Lung (tissue), 12 donors: ENCODE results near the gene UNC45A. TPM values are rescaled to one million over a fixed set of nuclear protein-coding genes. Genes with fewer than 3 reads are reported as not detected.

Experiments
- ATAC-seq: fragments of 200-7000 bp; cut with Tn5 transposase; one replicate; pipeline ENCODE4 v1.9.1; 2020; ENCODE audit warnings: moderate number of reproducible peaks; ENCODE audit not compliant: insufficient read depth, low FRiP score
- DNase-seq, 3 donors: peaks; one replicate each; pipeline ENCODE4 v3.0.0-alpha.2; 2013 to 2017
- H3K27ac ChIP-seq, 2 donors: one replicate each; pipeline ENCODE4 v1.5.1; 2013; ENCODE audit warnings: mild to moderate bottlenecking in 2 of 2, moderate library complexity in 2 of 2, control low read depth in 1 of 2, inconsistent platforms in 1 of 2, low read depth in 1 of 2, low read length in 1 of 2
- H3K27me3 ChIP-seq, 3 donors: one replicate each; pipeline ENCODE4 v1.5.1; 2013; ENCODE audit warnings: low read length in 2 of 3; ENCODE audit not compliant: control insufficient read depth in 3 of 3, insufficient read depth in 3 of 3
- H3K36me3 ChIP-seq, 4 donors: one replicate each; pipeline ENCODE4 v1.5.1; 2013; ENCODE audit warnings: low read length in 4 of 4, mild to moderate bottlenecking in 1 of 4, moderate library complexity in 1 of 4; ENCODE audit not compliant: control insufficient read depth in 4 of 4, insufficient read depth in 4 of 4
- H3K4me1 ChIP-seq, 5 donors: one replicate each; pipeline ENCODE4 v1.5.1; 2013; ENCODE audit warnings: low read length in 5 of 5, mild to moderate bottlenecking in 2 of 5, moderate library complexity in 1 of 5; ENCODE audit not compliant: control insufficient read depth in 5 of 5, insufficient read depth in 5 of 5
- H3K4me3 ChIP-seq: one replicate; pipeline ENCODE4 v1.5.1; 2013; ENCODE audit warnings: mild to moderate bottlenecking, control low read depth, moderate library complexity
- H3K9ac ChIP-seq, 2 donors: one replicate each; pipeline ENCODE4 v1.5.1; 2013; ENCODE audit warnings: low read length in 2 of 2, control low read depth in 1 of 2; ENCODE audit not compliant: insufficient read depth in 1 of 2
- H3K9me3 ChIP-seq, 4 donors: one replicate each; pipeline ENCODE4 v1.5.1; 2013; ENCODE audit warnings: low read length in 3 of 4, mild to moderate bottlenecking in 1 of 4, moderate library complexity in 1 of 4; ENCODE audit not compliant: control insufficient read depth in 4 of 4, insufficient read depth in 3 of 4
- WGBS, 2 donors: extraction: QIAGEN DNeasy Blood & Tissue Kit; methylation state at CpG; one replicate each; pipeline ENCODE4 v1.1.7; 2013; 5-methylcytosine and 5-hydroxymethylcytosine counted together
- polyA plus RNA-seq, 2 donors: library from polyadenylated mRNA; stranded (reverse); fragments of 200-250 nt; gene quantifications; one replicate each; pipeline ENCODE4 v1.2.1, GENCODE V29; 2013
- total RNA-seq, 2 donors: library from RNA; depleted of rRNA in 1 of 2; stranded (reverse); fragments of >200 nt in 1 of 2; gene quantifications; one replicate each; pipeline ENCODE4 v1.2.1, GENCODE V29; 2014 to 2021
- TF ChIP-seq, protein P1 (sequence below): IDR thresholded peaks from 2 replicates; pipeline ENCODE4 v1.5.1; 2012; ENCODE audit warnings: mild to moderate bottlenecking; ENCODE audit errors: control extremely low read depth, extremely low read depth
- donor health status: control.
- donor health status: control.
- donor health status: Bipolar disorder and iron deficiency.
- donor health status: healthy.
- donor health status: DM: yes; HTN: yes; CAD: no.

Gene UNC45A
- total and polyA plus RNA-seq, 4 donors = 34.4 to 59.6 (median 53.3) TPM

DNA sequence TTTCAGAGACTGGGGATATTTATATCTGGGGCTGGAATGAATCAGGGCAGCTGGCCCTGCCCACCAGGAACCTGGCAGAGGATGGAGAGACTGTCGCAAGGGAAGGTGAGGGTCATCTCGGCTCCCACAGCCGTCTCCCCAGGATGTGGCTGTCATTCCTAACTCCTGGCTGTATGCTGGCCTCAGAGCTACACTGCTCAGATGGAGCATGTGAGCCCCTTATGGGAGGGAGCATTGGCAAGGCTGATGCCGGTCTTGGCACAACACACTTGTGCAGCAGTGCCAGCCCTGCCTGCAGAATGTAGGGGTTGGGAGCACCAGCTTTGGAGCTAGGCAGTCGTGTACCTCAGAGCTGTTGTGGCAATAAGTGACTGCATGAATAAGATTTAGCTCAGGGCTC, 24.8 kb downstream of the UNC45A start:
- H3K4me1 ChIP-seq = peaks cover 0 to 19% (median 9%) of the 10 kb centered on the region in 5 donors
- no peaks in the 10 kb centered on the region for H3K27me3 ChIP-seq
- no peak overlapping the region for H3K4me3 ChIP-seq
- DNase-seq = no peak
- H3K9me3 ChIP-seq = no peaks in the 10 kb centered on the region
- no peak overlapping the region for H3K9ac ChIP-seq
- no peak overlapping the region for H3K27ac ChIP-seq
- ATAC-seq = no peak
- 83 to 88% methylated on average over 5 of the region's 5 CpGs for WGBS, 2 donors
- TF ChIP-seq, protein P1, sequence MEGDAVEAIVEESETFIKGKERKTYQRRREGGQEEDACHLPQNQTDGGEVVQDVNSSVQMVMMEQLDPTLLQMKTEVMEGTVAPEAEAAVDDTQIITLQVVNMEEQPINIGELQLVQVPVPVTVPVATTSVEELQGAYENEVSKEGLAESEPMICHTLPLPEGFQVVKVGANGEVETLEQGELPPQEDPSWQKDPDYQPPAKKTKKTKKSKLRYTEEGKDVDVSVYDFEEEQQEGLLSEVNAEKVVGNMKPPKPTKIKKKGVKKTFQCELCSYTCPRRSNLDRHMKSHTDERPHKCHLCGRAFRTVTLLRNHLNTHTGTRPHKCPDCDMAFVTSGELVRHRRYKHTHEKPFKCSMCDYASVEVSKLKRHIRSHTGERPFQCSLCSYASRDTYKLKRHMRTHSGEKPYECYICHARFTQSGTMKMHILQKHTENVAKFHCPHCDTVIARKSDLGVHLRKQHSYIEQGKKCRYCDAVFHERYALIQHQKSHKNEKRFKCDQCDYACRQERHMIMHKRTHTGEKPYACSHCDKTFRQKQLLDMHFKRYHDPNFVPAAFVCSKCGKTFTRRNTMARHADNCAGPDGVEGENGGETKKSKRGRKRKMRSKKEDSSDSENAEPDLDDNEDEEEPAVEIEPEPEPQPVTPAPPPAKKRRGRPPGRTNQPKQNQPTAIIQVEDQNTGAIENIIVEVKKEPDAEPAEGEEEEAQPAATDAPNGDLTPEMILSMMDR = no peak
- H3K36me3 ChIP-seq = peaks cover 4 to 18% (median 13%) of the 10 kb centered on the region in 4 donors

DNA sequence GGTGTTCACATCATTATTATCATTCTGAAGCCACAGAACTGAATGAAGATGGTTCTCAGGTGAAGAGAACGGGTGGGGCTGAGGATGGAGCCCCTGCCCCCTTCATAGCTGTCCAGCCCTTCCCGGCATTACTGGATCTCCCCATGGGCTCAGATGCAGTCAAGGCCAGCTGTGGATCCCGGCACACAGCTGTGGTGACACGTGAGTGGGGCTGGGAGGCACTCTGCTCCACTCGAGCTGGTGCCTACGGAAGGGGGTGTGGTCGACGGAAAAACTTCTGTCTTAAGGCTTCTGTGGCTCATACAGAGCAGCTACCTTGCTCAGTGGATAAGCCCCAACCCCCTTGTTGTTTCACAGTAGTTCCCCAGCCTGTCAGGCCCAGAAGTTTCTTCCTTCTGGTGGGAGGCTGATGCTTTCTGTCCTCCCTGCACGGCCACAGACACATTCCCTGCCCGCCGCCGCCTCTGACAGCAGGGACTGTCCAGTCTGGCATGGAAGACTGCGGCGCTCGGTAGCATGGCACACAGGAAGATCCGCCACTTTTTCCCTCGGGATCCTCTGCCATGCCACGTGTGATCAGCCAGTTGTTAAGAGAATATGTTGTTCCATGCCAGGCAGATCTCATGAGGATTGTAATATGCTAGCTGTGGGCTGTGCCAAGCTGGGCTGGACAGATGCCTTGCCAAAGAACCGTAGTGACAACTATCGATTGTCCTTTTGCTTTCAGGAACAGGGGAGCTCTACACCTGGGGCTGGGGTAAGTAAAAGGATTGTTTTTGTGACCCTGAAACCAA, 25.4 kb downstream of the UNC45A start:
- H3K27me3 ChIP-seq = no peaks in the 10 kb centered on the region
- TF ChIP-seq, protein P1 = no peak
- peaks cover 0 to 15% (median 9%) of the 10 kb centered on the region in 5 donors for H3K4me1 ChIP-seq
- peaks cover 4 to 18% (median 13%) of the 10 kb centered on the region in 4 donors for H3K36me3 ChIP-seq
- H3K4me3 ChIP-seq = no peak overlapping the region
- H3K9ac ChIP-seq = no peak overlapping the region
- no peak overlapping the region for H3K27ac ChIP-seq
- DNase-seq (no peak), ATAC-seq (no peak)
- no peaks in the 10 kb centered on the region for H3K9me3 ChIP-seq
- 92 to 94% methylated on average over 20 of the region's 20 CpGs for WGBS, 2 donors

DNA sequence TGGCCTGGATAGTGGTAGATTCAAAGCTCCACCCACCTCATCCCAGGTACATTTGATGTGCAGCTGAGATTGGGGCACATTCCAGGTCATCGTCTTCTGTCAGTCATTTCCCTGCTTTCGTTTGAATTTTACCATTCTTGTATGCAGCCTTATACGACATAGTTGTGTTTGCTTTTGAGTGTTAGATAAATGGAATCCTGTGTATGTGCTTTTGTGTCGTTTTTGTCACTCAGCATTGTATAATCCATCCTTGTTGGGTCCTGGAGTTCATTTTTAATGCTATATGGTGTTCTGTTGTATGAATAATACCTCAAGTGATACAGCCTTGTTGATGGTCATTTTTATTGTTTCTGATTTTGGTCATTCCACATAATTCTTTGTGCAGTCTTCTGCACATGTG, 26.9 kb downstream of the UNC45A start:
- WGBS, 2 donors = 82 to 91% methylated on average over 4 of the region's 4 CpGs

More for the DNA sequence above, 26.9 kb downstream of the UNC45A start:
- Histone ChIP-seq H3K4me1 (peaks cover 0 to 9% (median 6%) of the 10 kb centered on the region in 5 donors), H3K27ac (no peak overlapping the region), H3K9ac (no peak overlapping the region), H3K9me3 (no peaks in the 10 kb centered on the region), H3K36me3 (peaks cover 4 to 25% (median 17%) of the 10 kb centered on the region in 4 donors), H3K27me3 (no peaks in the 10 kb centered on the region), H3K4me3 (no peak overlapping the region)
- no peak for ATAC-seq
- TF ChIP-seq, protein P1 = no peak
- DNase-seq = no peak
